Measurements from ENCODE around the gene JPH3. TPM values are rescaled to one million over a fixed set of nuclear protein-coding genes. Genes with fewer than 3 reads are reported as not detected.

JPH3 gene
- total and polyA plus RNA-seq, 7 donors, result under 0.01 to 1.4 (median 0.73) TPM; not detected in 1

DNA sequence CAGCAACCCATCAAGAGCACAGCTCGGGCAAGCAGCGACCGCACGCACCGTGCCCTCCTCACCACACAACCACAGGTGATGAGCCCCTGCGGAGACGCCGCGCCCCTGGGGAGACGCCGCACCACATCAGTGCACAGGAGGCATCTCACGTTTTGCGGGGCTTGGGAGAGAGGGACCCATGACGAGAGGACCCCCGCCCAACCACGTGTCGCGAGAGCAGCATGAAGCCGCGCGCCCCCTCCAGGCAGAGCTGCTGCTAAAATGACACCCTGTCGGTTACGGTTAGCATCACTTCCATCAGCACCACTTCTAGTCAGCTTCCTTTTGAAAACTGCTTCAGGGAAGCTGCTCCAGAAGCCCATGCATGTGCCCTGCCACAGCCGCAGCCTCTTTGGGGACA, 118.1 kb downstream of the JPH3 start:
- DNase-seq, result no peak
- H3K4me3 ChIP-seq, result no peak overlapping the region
- no peak overlapping the region for H3K27ac ChIP-seq
- H3K27me3 ChIP-seq, result no peaks in the 10 kb centered on the region
- intact Hi-C loops (cut with DNase I), result no loop called here
- H3K36me3 ChIP-seq, result peaks cover 0 to 35% (median 3%) of the 10 kb centered on the region in 4 donors
- WGBS, 2 donors, result 95 to 98% methylated on average over 24 of the region's 24 CpGs
- H3K9me3 ChIP-seq, result no peaks in the 10 kb centered on the region
- H3K4me1 ChIP-seq, result peaks cover 0 to 8% (median 2%) of the 10 kb centered on the region in 4 donors
- TF ChIP-seq EP300 (IDR thresholded peaks at IDR 0.05) (no peak), POLR2A (IDR thresholded peaks at IDR 0.05) (no peak), POLR2AphosphoS5 (IDR thresholded peaks at IDR 0.05) (no peak)
- TF ChIP-seq, protein P1, sequence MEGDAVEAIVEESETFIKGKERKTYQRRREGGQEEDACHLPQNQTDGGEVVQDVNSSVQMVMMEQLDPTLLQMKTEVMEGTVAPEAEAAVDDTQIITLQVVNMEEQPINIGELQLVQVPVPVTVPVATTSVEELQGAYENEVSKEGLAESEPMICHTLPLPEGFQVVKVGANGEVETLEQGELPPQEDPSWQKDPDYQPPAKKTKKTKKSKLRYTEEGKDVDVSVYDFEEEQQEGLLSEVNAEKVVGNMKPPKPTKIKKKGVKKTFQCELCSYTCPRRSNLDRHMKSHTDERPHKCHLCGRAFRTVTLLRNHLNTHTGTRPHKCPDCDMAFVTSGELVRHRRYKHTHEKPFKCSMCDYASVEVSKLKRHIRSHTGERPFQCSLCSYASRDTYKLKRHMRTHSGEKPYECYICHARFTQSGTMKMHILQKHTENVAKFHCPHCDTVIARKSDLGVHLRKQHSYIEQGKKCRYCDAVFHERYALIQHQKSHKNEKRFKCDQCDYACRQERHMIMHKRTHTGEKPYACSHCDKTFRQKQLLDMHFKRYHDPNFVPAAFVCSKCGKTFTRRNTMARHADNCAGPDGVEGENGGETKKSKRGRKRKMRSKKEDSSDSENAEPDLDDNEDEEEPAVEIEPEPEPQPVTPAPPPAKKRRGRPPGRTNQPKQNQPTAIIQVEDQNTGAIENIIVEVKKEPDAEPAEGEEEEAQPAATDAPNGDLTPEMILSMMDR (IDR thresholded peaks at IDR 0.05), result no peak

DNA sequence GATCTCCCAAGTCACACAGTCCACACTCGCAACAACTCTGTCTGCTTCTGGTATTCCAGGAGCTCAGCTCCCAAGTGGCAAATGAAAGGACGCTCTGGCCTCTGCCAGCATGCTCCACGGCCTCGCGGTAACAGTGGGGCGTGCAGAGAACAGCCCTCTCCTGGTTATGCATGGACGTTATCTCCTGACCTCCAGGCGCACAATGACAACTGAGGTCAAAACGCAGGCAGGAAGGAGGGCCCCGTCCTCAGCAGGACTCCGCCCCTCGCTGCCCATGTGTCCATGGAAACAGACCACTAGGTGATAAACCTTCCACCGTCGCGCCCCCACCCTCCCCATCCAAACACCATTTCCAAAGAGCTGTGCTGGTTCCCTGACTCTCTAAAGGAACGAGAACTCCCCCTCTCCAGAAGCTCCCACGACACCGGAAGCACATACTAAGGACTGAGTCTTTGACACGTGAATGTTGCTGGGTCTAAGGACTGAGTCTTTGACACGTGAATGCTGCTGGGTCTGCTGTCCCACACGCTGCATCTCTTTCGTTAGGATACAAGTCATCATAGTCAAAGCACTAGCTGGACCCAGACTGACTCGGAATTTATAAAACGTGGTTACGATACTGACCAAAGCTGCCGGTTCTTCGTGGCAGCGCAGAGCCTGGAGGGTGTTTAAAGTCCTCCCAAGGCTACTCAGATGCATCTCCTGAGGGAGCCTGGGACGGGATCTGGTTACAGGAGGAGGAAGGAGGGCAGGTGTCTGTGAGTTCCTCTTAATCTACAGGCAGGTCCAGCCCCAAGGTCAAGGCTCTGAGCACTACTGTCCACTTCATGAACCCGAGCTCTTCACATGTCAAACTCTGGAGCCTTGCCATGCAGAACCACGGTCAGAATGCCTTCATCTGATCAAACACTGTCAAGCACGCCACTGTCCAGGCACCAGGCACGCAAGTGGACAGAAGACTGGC, 119.6 kb downstream of the JPH3 start:
- peaks cover 0 to 8% (median 2%) of the 10 kb centered on the region in 4 donors for H3K4me1 ChIP-seq
- DNase-seq, result no peak
- no peaks in the 10 kb centered on the region for H3K27me3 ChIP-seq
- no peak overlapping the region for H3K27ac ChIP-seq
- WGBS, 2 donors, result 92% methylated on average over 33 of the region's 33 CpGs
- H3K36me3 ChIP-seq, result peaks cover 0 to 23% (median 3%) of the 10 kb centered on the region in 4 donors
- H3K9me3 ChIP-seq, result no peaks in the 10 kb centered on the region
- TF ChIP-seq EP300 (IDR thresholded peaks at IDR 0.05) (no peak), POLR2A (IDR thresholded peaks at IDR 0.05) (no peak), POLR2AphosphoS5 (IDR thresholded peaks at IDR 0.05) (no peak)
- TF ChIP-seq, protein P1 (IDR thresholded peaks at IDR 0.05), result no peak
- H3K4me3 ChIP-seq, result no peak overlapping the region
- intact Hi-C loops (cut with DNase I), result no loop called here

DNA sequence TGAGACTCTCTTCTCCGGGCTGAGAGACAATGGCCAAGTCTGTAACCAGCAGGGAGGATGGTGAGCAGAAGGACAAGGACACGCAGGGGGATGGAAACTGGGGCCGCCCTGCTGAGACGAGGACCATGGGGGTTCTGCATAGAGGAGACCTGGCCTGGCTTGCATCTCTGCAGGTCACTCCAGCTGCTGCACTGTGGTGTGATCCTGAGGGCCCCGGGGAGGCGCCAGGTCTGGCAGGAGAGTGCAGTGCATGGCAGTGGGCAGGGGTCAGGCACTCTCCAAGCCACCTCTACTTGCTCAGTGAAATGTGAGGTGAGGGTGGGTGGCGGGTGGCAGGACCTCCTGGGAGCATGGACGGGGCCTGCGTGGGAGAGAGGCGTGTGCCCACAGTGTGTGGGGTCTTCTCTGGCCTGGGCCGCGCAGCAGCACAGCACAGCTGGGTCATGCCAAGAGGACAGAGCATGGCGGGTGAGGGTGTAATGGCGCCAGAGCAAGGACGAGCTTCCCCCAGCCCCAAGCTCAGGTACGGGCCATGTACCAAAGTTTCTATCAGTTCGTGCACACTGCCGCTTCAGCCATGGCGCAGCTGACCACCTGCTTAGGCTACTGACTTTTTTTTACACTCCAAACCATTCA, 120.4 kb downstream of the JPH3 start:
- peaks cover 0 to 8% (median 2%) of the 10 kb centered on the region in 4 donors for H3K4me1 ChIP-seq
- intact Hi-C loops (cut with DNase I), result no loop called here
- TF ChIP-seq POLR2AphosphoS5 (IDR thresholded peaks at IDR 0.05) (no peak), POLR2A (IDR thresholded peaks at IDR 0.05) (no peak), EP300 (IDR thresholded peaks at IDR 0.05) (no peak)
- TF ChIP-seq, protein P1 (IDR thresholded peaks at IDR 0.05), result no peak
- peaks cover 0 to 28% (median 3%) of the 10 kb centered on the region in 4 donors for H3K36me3 ChIP-seq
- no peak for DNase-seq
- H3K27ac ChIP-seq, result no peak overlapping the region
- 89 to 92% methylated on average over 19 of the region's 19 CpGs for WGBS, 2 donors
- no peaks in the 10 kb centered on the region for H3K27me3 ChIP-seq
- H3K9me3 ChIP-seq, result no peaks in the 10 kb centered on the region
- no peak overlapping the region for H3K4me3 ChIP-seq

DNA sequence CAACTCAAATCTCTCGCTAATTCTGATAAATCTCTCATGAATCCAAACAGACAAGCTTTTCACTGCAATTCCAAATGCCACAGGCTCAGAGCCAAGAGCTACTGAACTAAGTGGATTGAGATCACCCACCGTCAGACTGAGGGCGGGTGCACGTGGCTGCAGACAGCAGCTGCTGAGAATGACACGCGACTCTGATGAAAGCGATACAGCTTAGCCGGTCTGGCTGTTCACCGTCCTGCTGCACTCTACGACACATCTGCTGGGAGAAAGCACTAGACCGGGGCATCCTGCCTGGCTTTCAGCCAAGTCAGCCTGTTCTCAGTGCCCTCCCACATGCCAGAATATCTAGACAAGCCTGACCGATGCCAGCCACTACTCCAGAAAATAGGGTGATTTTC, 120.9 kb downstream of the JPH3 start:
- Histone ChIP-seq H3K27me3 (no peaks in the 10 kb centered on the region), H3K36me3 (peaks cover 0 to 33% (median 3%) of the 10 kb centered on the region in 4 donors), H3K9me3 (no peaks in the 10 kb centered on the region), H3K4me3 (no peak overlapping the region), H3K4me1 (peaks cover 0 to 8% (median 2%) of the 10 kb centered on the region in 4 donors), H3K27ac (no peak overlapping the region)
- 54 to 77% methylated on average over 12 of the region's 12 CpGs for WGBS, 2 donors
- intact Hi-C loops (cut with DNase I), result no loop called here
- TF ChIP-seq, protein P1 (IDR thresholded peaks at IDR 0.05), result no peak
- no peak for TF ChIP-seq POLR2AphosphoS5 (IDR thresholded peaks at IDR 0.05)
- no peak for TF ChIP-seq EP300 (IDR thresholded peaks at IDR 0.05)
- TF ChIP-seq POLR2A (IDR thresholded peaks at IDR 0.05), result no peak
- no peak for DNase-seq

Measured in sigmoid colon (tissue), 7 donors.